GM18511 (cell line): ENCODE results near the gene NDUFB1.

ENCODE experiments used
- ATAC-seq: cut with Tn5 transposase; IDR thresholded peaks from one replicate; pipeline ENCODE4 v1.9.1; 2021; ENCODE audit warnings: mild to moderate bottlenecking, moderate library complexity; ENCODE audit not compliant: unreplicated experiment

NDUFB1 gene

DNA sequence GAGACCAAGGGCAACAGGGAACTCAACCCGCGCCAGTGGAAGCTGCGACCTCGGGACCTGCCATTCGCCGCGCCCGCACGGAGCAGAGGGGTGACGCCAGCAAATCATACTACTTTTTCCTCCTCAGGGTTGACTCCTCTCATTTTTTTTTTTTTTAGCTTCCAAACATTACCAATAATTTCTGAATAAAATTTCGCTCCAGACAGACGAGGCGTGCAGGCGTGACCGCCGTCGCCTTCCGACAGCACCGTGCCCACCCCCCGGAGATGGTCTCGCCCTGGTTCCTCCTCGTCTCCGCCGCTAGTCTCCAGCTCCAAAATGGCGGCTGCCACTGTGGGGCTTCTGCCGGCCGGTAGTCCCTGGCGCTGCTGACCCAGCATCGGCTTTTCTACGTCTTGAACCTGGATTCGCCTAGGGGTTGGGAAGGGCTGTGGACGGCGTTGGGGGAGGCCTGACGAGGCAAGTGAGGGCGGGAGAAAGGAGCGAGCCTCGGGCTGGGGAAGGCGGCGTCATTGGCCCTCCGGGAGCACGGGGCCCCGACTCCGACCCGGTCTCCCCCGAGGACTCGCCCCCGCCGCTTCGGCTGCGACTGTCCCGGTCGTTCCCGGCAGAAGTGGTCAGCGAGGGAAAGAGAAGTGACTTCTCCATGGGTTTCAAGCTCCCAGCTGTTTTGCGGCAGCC, at the start of gene NDUFB1, which contains the start of gene CPSF2:
NDUFB1 (minus strand) TSS at position 37 of the 681 bp plus-strand sequence. CDS start 4,069 bp downstream, outside the sequence.
CPSF2 (plus strand) TSS at position 300 of the 681 bp plus-strand sequence. CDS start 9,016 bp downstream, outside the sequence.
- ATAC-seq = peak; percentile 88

DNA sequence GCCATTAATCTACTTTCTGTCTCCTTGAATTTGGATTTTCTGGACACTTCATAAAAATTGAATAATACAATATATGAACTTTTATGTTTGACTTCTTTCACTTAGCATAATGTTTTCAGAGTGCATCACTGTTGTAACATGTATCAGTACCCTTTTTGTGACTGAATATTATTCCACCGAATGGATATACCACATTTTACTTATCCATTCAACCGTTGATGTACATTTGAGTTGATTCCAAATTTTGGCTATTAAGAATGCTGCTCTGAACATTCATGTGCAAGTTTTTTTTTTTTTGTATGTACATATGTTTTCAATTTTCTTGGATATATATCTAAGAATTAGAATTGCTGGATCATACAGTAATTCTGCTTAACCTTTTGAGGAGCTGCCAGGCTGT, 43.5 kb upstream of the NDUFB1 start:
- ATAC-seq = no peak

DNA sequence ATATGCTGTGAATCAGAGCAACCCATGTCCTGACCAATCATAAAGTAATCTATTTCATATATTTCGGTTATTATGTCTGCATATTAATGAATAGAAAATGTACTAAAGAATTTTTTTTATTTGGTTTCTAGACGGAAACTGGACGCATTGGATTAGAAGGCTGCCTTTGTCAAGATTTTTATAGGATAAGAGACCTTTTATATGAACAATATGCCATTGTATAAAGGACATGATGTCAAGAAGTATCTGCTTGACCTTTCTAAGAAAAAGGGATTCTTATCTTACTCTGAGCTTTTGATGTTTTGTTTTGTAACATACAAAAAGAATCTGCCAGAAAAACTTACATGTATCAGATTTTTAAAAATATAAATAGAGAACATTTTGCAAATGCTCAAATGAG, 40.0 kb upstream of the NDUFB1 start:
- no peak for ATAC-seq

DNA sequence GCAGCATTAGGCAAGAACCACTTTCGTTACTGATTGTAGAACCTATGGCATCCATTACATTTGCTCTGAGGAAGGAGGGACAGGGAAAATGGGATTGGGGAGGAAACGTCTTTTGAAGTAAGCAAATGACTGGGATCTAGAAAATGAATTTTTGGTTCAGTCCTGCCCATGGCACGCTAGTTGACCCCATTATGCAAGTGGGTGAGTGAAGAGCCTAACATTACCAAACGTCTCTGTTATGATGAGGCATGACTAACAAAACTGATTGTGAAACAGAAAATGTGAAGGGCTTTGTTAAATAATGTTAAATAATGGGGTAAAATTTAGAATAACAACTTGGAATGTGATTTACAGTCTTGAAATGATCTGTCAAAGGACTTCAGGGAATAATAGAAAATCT, 39.1 kb upstream of the NDUFB1 start:
- ATAC-seq = no peak

DNA sequence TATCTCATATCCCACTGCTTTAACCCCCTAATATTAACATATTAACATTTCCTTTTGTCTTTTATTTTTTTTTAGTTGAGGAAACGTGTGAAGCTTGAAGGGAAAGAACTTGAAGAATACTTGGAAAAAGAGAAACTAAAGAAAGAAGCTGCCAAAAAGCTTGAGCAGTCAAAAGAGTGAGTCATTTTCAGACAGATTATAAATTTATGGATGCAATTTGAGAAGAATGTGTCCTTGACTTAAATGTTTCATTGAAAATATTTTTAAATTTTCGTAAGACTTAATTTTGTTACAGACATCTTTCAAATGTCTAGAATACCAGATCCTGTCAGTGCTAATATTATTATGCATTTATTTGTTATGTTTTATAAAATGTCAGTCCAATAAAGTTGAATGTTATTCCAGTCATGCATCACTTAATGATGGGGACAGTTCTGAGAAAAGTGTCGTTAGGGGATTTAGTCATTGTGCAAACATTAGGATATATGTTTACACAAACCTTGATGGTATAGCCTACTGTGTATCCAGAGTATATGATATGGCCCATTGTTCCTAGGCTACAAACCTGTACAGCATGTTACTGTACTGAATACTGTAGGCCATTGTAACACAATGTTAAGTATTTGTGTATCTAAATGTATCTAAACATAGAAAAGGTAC, 32.9 kb upstream of the NDUFB1 start:
- ATAC-seq = no peak

DNA sequence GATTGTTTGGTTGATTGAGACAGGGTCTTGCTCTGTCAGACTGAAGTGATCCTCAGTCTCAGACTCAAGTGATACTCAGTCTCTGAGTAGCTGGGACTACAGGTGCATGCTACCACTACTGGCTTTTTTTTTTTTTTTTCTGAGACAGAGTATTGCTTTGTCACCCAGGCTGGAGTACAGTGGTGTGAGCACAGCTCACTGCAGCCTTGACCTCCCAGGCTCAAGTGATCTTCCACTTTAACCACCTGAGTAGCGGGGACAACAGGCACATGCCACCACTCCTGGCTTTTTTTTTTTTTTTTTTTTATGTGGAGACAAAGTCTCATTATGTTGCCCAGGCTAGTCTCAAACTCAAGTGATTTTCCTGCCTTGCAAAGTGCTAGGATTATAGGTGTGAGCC, 32.1 kb upstream of the NDUFB1 start:
- ATAC-seq = no peak

DNA sequence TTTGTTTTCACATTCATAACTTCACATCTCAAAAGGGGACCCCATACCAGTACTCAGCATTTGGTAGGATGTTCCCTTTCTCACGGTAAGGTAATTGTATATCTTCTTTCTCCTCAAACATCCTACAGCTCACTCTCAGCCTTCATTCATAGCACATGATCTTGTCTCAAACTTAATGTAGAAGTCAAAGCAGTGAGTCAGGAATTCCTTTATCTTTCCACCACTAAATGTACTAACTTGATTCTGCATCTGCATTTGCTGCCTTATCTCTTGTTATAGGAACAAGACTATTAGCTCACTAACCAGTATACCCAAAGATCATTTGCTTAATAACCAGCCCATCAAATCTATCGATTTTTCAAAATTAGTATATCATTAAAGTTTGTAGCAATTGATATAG, 23.2 kb upstream of the NDUFB1 start:
- ATAC-seq = no peak

DNA sequence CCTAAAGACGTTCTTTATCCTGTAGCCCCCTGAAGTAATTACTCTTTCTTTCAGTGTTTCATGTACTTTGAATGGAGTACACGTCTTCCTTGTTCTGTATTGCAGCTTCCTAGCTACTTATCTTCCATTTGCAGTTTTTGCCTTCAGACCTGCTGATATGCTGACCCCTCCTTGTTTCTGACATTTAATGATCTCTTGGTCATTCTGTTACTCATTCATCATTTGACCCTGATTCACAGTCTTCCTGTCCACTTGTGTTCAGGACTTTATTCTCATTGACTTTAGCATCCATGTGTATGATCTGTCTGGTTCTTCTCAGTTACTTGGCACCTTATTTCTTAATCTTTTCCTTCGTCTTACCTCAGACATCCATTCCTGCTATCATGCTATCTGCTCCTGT, 22.5 kb upstream of the NDUFB1 start:
- no peak for ATAC-seq

DNA sequence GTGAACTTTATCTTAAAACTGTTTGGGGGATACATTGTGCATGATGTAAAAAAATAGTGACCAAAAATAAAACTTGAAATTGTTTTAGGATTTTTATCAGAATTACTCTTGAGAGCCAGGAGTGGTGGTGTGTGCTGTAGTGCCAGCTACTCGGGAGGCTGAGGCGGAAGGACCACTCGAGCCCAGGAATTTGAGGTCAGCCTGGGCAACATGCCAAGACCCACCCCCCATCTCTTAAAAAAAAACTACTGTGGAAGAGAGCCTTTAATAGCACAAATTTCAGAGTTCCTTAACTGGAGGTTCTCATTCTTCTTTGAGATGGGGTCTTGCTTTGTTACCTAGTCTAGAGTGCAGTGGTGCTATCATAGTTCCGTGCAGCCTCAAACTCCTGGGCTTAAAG, 21.8 kb upstream of the NDUFB1 start:
- ATAC-seq = no peak

DNA sequence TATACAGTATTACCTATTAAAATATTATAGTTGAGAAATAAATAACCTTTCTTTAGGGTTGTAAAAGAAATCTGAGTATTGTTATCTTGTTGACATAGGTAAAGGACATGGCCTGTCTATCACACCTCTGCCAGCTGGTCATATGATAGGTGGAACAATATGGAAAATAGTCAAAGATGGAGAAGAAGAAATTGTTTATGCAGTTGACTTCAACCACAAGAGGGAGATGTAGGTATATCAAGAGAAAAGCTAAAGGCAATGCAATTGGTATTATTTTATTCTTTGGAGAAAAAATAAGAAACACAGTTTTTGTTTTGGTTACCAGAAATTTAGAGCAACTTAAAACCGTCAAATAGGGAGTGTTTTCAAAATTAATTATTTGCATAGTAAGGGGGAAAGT, 13.8 kb upstream of the NDUFB1 start:
- no peak for ATAC-seq

DNA sequence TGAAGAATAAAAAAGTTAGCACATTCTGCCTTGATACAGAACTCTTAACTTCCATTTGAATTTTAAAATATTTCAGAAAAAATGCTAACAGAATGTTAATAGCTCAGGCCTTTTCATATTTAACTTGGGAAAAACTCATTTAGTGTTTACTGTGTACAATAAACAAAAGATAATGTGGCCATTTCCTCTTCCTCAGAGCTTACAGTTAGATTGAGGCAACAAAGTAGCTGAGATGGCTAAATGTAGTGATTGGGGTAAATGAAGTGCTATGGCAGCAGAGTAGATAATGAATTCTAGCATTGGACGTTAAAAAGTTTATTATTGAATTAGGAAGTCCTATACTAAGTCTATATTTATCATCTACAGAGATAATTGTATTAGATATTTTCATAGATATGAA, 12.9 kb upstream of the NDUFB1 start:
- ATAC-seq = no peak

DNA sequence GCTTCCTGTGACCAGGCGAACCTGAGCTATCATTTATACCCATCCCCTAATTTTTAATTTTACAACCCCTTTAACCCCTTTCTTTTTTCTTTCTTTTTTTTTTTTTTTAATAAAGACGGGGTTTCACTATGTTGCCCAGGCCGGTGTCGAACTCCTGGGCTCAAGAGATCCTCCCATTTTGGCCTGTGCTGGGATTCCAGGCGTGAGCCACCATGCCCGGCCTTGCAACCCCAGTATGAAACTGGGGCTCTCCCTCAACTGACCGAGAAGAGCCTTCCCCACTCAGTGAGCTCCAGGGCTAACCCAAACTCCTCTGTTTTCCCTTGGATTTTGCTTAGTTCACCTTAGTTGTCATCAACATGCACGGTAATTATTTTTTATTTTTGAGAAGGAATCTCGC, 1.3 kb upstream of the NDUFB1 start:
- no peak for ATAC-seq

DNA sequence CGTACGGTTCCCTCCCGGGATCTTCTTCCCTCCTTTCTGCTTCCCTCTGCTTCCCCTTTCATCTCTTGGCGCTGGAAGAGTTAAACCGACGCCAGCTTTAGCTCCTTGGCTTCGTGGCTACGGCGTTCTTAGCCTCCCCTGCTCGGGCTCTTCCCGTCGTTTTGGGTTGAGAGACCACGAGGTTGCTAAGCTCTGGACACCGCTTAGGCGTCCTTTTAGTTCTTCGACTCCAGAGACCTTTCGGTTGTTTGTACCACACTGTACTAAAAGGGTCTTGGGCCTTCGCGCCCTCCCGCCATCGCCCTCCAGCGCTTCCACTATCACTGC, 808 bp upstream of the NDUFB1 start:
- ATAC-seq = peak; percentile 29

DNA sequence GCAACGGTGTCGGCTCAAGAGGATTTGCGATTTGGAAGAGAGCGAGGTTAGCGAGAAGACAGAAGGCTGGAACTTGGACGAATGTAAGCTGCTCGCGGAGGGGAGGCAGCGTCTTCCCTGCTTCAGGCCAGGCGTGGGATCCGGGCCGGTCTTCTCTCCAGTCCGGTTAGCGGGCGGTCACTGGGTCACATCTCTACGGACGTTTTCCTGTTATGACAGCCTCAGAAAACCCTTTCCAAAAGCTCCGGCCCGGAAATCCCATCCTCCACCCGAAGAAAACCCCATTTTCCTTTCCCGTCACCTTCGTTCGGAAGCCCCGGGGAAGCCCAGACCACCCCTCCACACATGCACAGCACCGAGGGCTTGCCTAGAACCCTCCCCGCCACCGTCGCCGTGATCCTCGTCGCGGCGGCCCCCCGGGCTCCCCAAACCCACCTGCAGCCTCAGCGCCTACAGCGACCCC, 268 bp downstream of the NDUFB1 start:
- peak; percentile 32 for ATAC-seq

DNA sequence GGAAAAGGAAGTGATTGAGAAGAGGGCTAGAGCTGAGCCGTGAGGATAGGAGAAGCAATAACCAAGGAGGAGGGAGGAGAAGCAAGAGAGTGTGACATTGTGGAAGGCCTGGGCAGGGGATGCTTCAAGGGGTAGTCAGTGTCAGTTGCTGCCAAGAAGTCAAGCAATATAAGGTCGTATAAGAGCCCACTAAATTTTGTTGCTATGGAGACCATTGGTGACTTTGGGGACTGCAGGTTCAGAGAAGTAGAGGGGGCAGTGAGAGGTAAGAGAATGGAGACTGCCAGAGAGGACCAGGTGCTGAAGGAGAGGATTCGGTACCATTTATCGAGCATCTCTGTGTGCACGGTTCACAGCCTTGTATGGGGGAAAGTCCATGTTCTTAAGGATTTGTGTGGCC, 12.0 kb downstream of the NDUFB1 start:
- ATAC-seq = no peak

DNA sequence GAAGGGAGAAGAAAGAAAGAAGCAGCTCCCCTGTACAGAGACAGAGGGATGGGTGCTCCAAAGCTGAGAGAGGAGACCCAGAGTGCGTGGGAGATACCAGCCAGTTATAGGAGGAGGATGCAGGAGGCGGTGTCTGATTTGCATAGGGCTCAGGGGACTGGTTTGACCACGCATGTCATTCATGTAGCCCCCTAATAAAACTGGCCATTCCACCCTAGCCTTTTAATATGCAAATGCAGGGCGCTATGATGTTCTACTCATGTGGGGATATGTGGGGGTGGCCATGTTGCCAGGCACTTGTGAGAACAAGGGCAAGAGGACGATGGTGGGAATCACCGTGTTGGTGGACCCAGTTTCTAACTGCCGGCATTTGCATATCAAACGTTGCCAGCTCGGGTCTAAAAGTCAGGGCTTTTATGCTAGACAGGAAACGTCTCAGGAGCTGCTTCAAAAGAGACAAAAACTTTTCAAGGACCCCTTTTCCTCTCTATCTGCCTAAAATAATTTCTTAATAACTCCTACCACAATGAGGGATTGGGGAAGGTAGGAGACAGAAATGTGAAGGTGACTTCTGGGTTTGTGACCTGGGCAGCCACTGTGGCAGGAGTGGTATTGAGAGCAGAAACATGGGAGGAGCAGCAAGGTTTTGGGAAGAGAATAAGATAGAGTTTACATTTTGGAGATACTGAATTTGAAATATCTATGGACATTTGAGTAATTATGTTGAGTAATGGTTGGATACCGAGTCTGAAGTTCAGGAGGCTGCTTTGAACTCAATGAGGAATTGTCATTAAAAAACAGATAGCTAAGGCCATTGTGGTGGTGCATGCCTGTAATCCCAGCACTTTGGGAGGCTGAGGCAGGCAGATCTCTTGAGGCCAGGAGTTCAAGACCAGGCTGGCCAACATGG, 12.9 kb downstream of the NDUFB1 start:
- no peak for ATAC-seq

DNA sequence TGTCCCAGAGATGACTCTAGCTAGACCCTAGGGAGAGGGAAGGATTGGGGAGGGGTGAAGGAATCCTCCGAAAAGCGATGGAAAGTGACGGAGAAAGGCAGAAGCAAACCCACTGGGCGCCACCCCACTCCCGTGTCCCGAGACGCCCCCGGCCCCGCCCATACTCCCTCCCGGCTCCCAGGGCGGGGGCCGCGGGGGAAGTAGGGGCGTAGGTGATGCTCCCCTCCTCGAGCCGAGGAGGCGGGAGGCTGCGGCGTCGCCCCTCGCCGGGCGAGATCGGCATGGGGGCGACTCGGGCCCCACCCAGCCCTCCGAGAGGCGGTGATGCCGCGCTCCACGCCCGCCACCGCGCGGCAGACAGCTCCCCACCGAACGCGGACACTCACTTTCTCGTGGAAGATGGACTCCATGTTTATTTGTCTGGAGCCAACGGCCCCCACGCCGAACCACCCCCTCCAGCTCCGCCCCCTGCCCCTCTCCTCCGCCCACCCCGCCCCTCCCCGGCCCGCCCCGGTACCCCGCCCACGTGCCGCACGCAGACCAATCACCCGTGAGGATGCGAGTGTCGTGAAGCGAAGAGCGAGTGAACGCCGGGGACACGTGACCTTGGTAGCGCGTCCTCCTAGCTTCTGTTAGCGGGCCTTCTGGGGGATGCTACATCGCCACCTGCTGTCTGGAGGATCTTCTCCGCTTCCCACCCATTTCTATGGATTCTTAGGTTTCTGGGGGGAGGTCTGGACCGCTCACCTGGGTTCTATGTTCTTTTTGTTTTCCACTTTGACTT, 15.2 kb downstream of the NDUFB1 start, which contains the start of gene ATXN3:
ATXN3 (minus strand) TSS at position 440 of the 784 bp plus-strand sequence; CDS start at position 410, 30 bp downstream.
- peak; percentile 84 for ATAC-seq

DNA sequence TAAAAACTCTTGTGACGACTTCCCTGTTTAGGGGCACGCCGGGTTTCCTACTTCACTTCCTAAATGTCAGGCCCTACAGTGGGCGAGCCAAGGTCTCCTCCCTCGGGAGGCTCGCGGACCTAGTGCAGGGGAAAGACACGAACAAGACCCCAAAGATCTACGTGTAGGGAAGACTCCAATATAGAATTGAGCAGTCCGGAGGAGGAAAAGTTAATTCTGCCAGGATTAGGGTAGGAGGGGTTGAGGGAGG, 15.7 kb downstream of the NDUFB1 start:
- ATAC-seq = peak; percentile 13

DNA sequence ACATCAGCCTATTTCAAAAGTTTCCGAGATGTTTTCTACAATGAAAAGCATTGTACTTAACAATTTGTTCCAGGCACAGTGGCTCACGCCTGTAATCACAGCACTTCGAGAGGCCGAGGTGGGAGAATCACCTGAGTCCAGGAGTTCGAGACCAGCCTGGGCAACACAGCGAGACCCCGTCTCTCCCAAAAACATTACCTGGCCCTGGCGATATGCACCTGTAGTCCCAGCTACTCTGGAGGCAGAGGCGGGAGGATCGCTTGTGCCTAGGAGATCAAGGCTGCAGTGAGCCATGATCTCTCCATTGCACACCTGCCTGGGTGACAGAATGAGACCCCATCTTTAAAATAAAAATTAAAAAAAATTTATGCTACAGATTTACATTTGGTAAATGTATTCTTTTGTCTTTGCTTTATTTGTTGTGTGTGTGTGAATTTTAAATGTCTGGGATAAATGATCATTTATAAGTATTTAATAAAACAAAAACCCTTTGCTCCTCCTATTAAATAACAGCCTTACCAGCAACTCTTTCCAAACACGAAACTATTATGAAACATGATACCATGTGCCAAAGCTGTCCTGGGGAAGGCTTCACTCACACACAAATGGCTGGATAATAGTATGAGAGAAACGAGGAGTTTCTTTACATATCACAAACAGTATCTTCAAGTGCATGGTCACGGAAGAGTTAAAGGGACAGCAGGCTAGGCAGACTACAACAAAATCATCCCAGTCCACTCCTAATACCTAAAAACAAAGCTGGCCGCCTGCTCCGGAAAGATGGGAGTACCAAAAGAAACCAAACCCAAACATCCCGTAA, 16.2 kb downstream of the NDUFB1 start:
- no peak for ATAC-seq

DNA sequence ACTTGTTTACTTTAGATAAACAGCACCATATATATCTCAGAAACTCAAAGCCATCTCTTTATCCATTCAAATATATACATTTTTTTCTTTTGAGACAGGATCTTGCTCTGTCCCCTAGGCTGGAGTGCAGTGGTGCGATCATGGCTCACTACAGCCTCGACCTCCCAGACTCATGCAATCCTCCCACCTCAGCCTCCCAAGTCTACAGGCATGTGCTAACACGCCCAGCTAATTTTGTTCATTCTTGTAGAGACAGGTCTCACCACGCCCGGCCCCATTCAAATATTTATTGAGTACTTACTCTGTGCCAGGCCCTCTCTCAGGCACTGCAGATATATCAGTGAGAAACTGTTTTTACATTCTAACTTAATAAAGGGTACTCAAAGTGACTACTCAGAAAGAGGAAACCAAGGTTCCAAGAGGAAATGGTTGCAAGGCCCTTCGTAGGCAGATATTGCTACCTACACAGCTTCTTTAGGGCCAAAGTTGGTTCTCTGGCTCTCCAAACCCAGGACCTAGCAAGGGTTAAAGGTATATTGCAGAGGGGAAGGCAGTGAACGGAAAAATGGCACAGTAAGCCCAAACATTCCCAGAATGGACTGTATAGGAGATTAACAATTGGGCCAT, 18.0 kb downstream of the NDUFB1 start:
- ATAC-seq = no peak
